T-cell (primary cell): ENCODE results near the gene GPR158. TPM values are rescaled to one million over a fixed set of nuclear protein-coding genes. Genes with fewer than 3 reads are reported as not detected.
A peak's percentile ranks its signal among the peaks of the same experiment; 100 is the strongest.
"Not testable (repeated sequence)": the region's sequence is repeated elsewhere in the genome, so short reads cannot be mapped to it uniquely, and the experiment has no call there.

Experiments used
- ATAC-seq, 4 experiments: fragments of 200-7000 bp in 3 of 4; fragments of 150-1000 bp in 1 of 4; cut with Tn5 transposase; replicated peaks in 1 of 4; 1 replicate in 3 of 4; 2 replicates in 1 of 4; pipeline ENCODE4 v1.10.0; 2021; ENCODE audit warnings: moderate library complexity in 3 of 4, mild to moderate bottlenecking in 2 of 4, moderate number of reproducible peaks in 1 of 4
- CTCF ChIA-PET, 2 donors: fragments of 300-600 bp; sonication (Branson Sonifier 250); formaldehyde crosslinking; loops; one replicate each; lab custom pipeline; 2022; ENCODE audit warnings: antibody characterized with exemption in 2 of 2; lab: Charles Lee
- POLR2A ChIA-PET, 2 donors: fragments of 300-600 bp; sonication (Branson Sonifier 250); formaldehyde crosslinking; loops; one replicate each; lab custom pipeline; 2022; ENCODE audit warnings: antibody characterized with exemption in 2 of 2; lab: Charles Lee
- DNase-seq, 35 experiments: peaks; one replicate each; pipeline versions ENCODE4 v3.0.0 to v3.0.0-alpha.2; 2013 to 2023
- H3K27ac ChIP-seq: one replicate; pipeline ENCODE4 v1.5.1; 2013; ENCODE audit warnings: low read length
- H3K27me3 ChIP-seq, 2 experiments: replicated peaks in 1 of 2; 1 replicate in 1 of 2; 2 replicates in 1 of 2; pipeline versions ENCODE4 v1.6.1 to v1.7.0; 2013; ENCODE audit warnings: low read length in 1 of 2, mixed read lengths in 1 of 2; ENCODE audit not compliant: control insufficient read depth in 2 of 2, insufficient read depth in 2 of 2; ENCODE audit errors: extremely low read depth in 1 of 2
- H3K36me3 ChIP-seq, 2 donors: 1 replicate in 1 of 2; 2 replicates in 1 of 2; pipeline versions ENCODE4 v1.6.1 to v1.7.0; 2013; ENCODE audit warnings: low read length in 1 of 2; ENCODE audit not compliant: control insufficient read depth in 2 of 2, insufficient read depth in 1 of 2; ENCODE audit errors: extremely low read depth in 1 of 2
- H3K4me1 ChIP-seq, 2 experiments: 1 replicate in 1 of 2; 2 replicates in 1 of 2; pipeline versions ENCODE4 v1.6.1 to v1.7.0; 2013; ENCODE audit warnings: low read length in 2 of 2, mixed read lengths in 1 of 2; ENCODE audit not compliant: insufficient read depth in 2 of 2, control insufficient read depth in 1 of 2; ENCODE audit errors: extremely low read depth in 1 of 2
- H3K4me3 ChIP-seq, 2 donors: 1 replicate in 1 of 2; 2 replicates in 1 of 2; pipeline versions ENCODE4 v1.5.1 to v1.7.0; 2013; ENCODE audit warnings: mild to moderate bottlenecking in 2 of 2, low read length in 1 of 2, moderate library complexity in 1 of 2; ENCODE audit not compliant: control insufficient read depth in 1 of 2; ENCODE audit errors: extremely low read depth in 1 of 2
- H3K9me3 ChIP-seq: 2 replicates; pipeline ENCODE4 v1.7.0; 2013
- H3K27ac Mint-ChIP-seq, 2 donors: one replicate each; pipeline ENCODE4 v1.8.0; 2020 to 2021; ENCODE audit warnings: mild to moderate bottlenecking in 2 of 2, mixed read lengths in 2 of 2
- H3K27me3 Mint-ChIP-seq, 2 donors: one replicate each; pipeline ENCODE4 v1.8.0; 2021 to 2022; ENCODE audit warnings: mixed read lengths in 2 of 2
- H3K36me3 Mint-ChIP-seq: one replicate; pipeline ENCODE4 v1.8.0; 2021; ENCODE audit warnings: mixed read lengths
- H3K4me1 Mint-ChIP-seq, 3 donors: one replicate each; pipeline ENCODE4 v1.8.0; 2020 to 2022; ENCODE audit warnings: mixed read lengths in 3 of 3, mild to moderate bottlenecking in 1 of 3
- H3K4me3 Mint-ChIP-seq, 3 donors: one replicate each; pipeline ENCODE4 v1.8.0; 2020 to 2022; ENCODE audit warnings: mild to moderate bottlenecking in 3 of 3, mixed read lengths in 3 of 3, moderate library complexity in 3 of 3
- H3K9me3 Mint-ChIP-seq, 3 donors: one replicate each; pipeline ENCODE4 v1.8.0; 2020 to 2022; ENCODE audit warnings: mixed read lengths in 3 of 3
- WGBS: methylation state at CpG from one replicate; pipeline ENCODE4 v1.1.5; 2013; ENCODE audit warnings: missing lambda C conversion rate; ENCODE audit not compliant: insufficient coverage; 5-methylcytosine and 5-hydroxymethylcytosine counted together
- total RNA-seq, 35 experiments: library from RNA in 6 of 35; stranded (reverse) in 6 of 35; fragments of 120-200 nt in 1 of 35; gene quantifications; one replicate each; pipeline versions ENCODE4 v1.2.1 to v1.2.4 and lab custom pipeline; 2013 to 2026

The GPR158 gene
- total RNA-seq, 5 donors from 2014 or later (not counting 1 experiment from before 2014, with no cell fraction given), result not detected

DNA sequence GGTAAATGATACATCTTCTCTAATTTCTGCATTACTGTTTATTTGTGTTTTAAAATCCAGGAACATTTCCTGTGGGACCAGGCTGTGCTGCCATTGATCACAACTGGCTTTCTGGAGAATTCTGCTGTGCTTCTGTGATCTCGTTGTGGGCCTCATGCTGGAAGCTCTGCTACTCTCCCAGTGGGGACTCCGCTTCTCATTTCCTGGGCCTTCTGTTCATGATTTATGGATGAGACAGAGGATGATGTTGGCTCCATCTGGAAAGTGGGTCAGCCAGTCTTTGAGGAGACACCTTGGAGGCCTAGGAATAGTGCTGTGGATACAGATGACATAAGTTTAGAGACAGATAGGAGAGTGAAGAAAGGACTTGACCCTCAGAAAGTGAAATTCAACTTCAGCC lies 15.2 kb upstream of the GPR158 start:
- H3K36me3 ChIP-seq, result no peaks in the 10 kb centered on the region
- ChIA-PET CTCF (no interaction called here), POLR2A (no interaction called here)
- no peak overlapping the region for H3K27ac ChIP-seq
- no peaks in the 10 kb centered on the region for H3K4me1 Mint-ChIP-seq
- no peaks in the 10 kb centered on the region for H3K4me1 ChIP-seq
- no peak overlapping the region for H3K4me3 Mint-ChIP-seq
- DNase-seq (no peak), ATAC-seq (no peak)
- no peak overlapping the region for H3K4me3 ChIP-seq
- H3K27me3 ChIP-seq, result no peaks in the 10 kb centered on the region
- peaks cover 7% of the 10 kb centered on the region in 3 donors for H3K9me3 Mint-ChIP-seq
- no peak overlapping the region for H3K27ac Mint-ChIP-seq
- H3K9me3 ChIP-seq, result no peaks in the 10 kb centered on the region
- 81% methylated on average over 2 of the region's 2 CpGs for WGBS
- H3K36me3 Mint-ChIP-seq, result no peaks in the 10 kb centered on the region
- peaks cover 0 to 9% of the 10 kb centered on the region in 2 donors for H3K27me3 Mint-ChIP-seq

DNA sequence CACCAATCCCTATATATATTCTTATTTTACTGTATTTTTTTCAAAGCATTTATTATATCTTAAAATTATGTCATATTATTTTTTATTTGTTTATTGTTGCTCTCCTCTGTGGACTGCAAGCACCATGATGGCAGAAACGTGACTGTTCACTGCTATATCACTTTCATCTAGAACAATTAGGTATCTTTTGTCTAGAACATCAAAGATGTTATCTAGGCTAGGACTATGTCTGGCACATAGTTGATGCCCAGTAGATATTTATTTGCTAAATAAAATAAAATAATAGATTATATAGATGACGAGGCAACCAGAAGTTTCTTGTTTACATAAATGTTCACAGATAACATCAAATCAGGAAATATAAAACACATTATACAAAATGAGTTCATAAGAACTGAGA lies 12.4 kb upstream of the GPR158 start:
- Mint-ChIP-seq H3K36me3 (no peaks in the 10 kb centered on the region), H3K4me1 (no peaks in the 10 kb centered on the region), H3K27me3 (peaks cover 7 to 18% of the 10 kb centered on the region in 2 donors), H3K9me3 (peaks cover 7% of the 10 kb centered on the region in 3 donors), H3K4me3 (no peak overlapping the region), H3K27ac (no peak overlapping the region)
- H3K36me3 ChIP-seq, result no peaks in the 10 kb centered on the region
- H3K4me3 ChIP-seq, result no peak overlapping the region
- H3K9me3 ChIP-seq, result no peaks in the 10 kb centered on the region
- H3K27me3 ChIP-seq, result peaks cover 0 to 4% of the 10 kb centered on the region in 2 experiments
- no peaks in the 10 kb centered on the region for H3K4me1 ChIP-seq
- ChIA-PET CTCF (no interaction called here), POLR2A (no interaction called here)
- no CpG with 5 or more reads among the region's 2 CpGs for WGBS
- ATAC-seq (no peak), DNase-seq (no peak)
- no peak overlapping the region for H3K27ac ChIP-seq

DNA sequence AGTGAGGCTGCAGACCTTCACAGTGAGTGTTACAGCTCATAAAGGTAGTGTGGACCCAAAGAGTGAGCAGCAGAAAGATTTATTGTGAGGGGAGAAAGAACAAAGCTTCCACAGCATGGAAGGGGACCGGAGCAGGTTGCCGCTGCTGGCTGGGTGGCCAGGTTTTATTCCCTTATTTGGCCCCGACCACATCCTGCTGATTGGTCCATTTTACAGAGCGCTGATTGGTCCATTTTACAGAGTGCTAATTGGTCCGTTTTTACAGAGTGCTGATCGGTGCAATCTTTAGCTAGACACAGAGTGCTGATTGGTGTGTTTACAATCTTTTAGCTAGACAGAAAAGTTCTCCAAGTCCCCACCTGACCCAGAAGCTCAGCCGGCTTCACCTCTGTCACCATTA lies 11.3 kb upstream of the GPR158 start:
- ATAC-seq, DNase-seq, H3K36me3 ChIP-seq, H3K4me1 Mint-ChIP-seq, H3K4me3 ChIP-seq, POLR2A ChIA-PET, H3K27me3 ChIP-seq, H3K27ac Mint-ChIP-seq, H3K27ac ChIP-seq, H3K4me3 Mint-ChIP-seq, H3K4me1 ChIP-seq, H3K9me3 Mint-ChIP-seq, H3K9me3 ChIP-seq, H3K36me3 Mint-ChIP-seq: not testable (repeated sequence)
- WGBS, result 78% methylated on average over 3 of the region's 7 CpGs
- peaks cover 13 to 23% of the 10 kb centered on the region in 2 donors for H3K27me3 Mint-ChIP-seq
- CTCF ChIA-PET, result interaction anchor here in 1 of 2 donors (0.7 kb wide), 1 partner anchor 137 kb away, joined by 4 read pairs; no protein-coding TSS in a partner anchor

DNA sequence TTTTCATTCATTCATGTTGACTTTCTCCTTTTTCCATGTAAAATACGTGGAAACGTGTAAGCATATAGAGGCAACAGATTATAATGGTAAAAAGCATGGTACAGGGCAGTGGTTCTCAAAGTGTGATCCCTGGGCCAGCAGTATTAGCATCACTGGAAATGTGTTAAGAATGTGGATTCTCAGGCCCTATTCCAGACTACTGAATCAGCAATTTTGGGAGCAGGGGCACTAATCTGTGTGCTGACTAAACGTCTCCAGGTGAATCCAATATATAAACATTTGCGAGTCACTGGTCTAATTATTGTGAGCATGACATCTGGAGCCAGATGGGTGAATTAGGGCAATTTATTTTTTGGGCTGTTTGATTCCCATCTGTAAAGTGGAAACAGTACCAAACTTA lies 5.1 kb upstream of the GPR158 start:
- peaks cover 38 to 46% of the 10 kb centered on the region in 2 donors for H3K27me3 Mint-ChIP-seq
- Histone ChIP-seq H3K4me3 (no peak overlapping the region), H3K36me3 (no peaks in the 10 kb centered on the region), H3K27ac (no peak overlapping the region), H3K27me3 (peaks cover 2 to 12% of the 10 kb centered on the region in 2 experiments), H3K4me1 (no peaks in the 10 kb centered on the region), H3K9me3 (no peaks in the 10 kb centered on the region)
- peaks cover 0 to 8% (median 4%) of the 10 kb centered on the region in 3 donors for H3K9me3 Mint-ChIP-seq
- ChIA-PET POLR2A (no interaction called here), CTCF (no interaction called here)
- H3K4me1 Mint-ChIP-seq, result peaks cover 0 to 7% (median 4%) of the 10 kb centered on the region in 3 donors
- no peak for DNase-seq
- no peak overlapping the region for H3K4me3 Mint-ChIP-seq
- peaks cover 4% of the 10 kb centered on the region for H3K36me3 Mint-ChIP-seq
- no peak overlapping the region for H3K27ac Mint-ChIP-seq
- no CpG with 5 or more reads among the region's 4 CpGs for WGBS
- no peak for ATAC-seq

- ATAC-seq (no peak), DNase-seq (no peak)
- H3K27me3 Mint-ChIP-seq, result peaks cover 38 to 49% of the 10 kb centered on the region in 2 donors
- H3K4me1 Mint-ChIP-seq, result peaks cover 0 to 7% (median 4%) of the 10 kb centered on the region in 3 donors
- no peak overlapping the region for H3K27ac Mint-ChIP-seq
- Histone ChIP-seq H3K9me3 (no peaks in the 10 kb centered on the region), H3K27me3 (peaks cover 2 to 20% of the 10 kb centered on the region in 2 experiments), H3K27ac (no peak overlapping the region), H3K36me3 (no peaks in the 10 kb centered on the region), H3K4me3 (no peak overlapping the region), H3K4me1 (peaks cover 0 to 8% of the 10 kb centered on the region in 2 experiments)
- CTCF ChIA-PET, result no interaction called here
- POLR2A ChIA-PET, result no interaction called here
- H3K9me3 Mint-ChIP-seq, result peaks cover 0 to 8% (median 4%) of the 10 kb centered on the region in 3 donors
- peaks cover 4% of the 10 kb centered on the region for H3K36me3 Mint-ChIP-seq
- no peak overlapping the region for H3K4me3 Mint-ChIP-seq
- WGBS, result no CpG with 5 or more reads among the region's 1 CpG
Observed at GRCh38 chr10:25170627-25171026, 4.2 kb upstream of the GPR158 start.

DNA sequence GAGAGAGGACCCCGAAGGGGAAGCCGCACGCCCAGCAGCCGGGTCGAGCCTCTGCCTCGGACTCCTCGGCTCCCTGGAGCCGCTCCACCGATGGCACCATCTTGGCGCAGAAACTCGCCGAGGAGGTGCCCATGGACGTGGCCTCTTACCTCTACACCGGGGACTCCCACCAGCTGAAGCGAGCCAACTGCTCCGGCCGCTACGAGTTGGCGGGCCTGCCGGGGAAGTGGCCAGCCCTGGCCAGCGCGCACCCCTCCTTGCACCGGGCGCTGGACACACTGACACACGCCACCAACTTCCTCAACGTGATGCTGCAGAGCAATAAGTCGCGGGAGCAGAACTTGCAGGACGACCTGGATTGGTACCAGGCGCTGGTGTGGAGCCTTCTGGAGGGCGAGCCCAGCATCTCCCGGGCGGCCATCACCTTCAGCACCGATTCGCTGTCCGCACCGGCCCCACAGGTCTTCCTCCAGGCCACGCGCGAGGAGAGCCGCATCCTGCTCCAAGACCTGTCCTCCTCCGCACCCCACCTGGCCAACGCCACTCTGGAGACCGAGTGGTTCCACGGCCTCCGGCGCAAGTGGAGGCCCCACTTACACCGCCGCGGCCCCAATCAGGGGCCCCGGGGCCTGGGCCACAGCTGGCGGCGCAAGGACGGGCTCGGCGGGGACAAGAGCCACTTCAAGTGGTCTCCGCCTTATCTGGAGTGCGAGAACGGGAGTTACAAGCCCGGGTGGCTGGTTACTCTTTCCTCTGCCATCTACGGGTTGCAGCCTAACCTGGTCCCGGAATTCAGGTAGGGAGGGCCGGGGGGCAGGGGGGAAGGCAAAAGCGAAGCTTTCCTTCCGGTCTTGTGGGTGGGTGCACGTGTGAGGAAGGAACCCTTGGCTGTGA lies 973 bp downstream of the GPR158 start:
- H3K36me3 ChIP-seq, result no peaks in the 10 kb centered on the region
- peaks cover 4% of the 10 kb centered on the region for H3K36me3 Mint-ChIP-seq
- no peak overlapping the region for H3K27ac ChIP-seq
- peaks cover 11 to 27% of the 10 kb centered on the region in 2 experiments for H3K27me3 ChIP-seq
- H3K4me3 ChIP-seq, result peak overlapping the region in 1 of 2 donors; percentile 58
- ChIA-PET CTCF (no interaction called here), POLR2A (no interaction called here)
- no peak for ATAC-seq
- no peak overlapping the region for H3K27ac Mint-ChIP-seq
- no peaks in the 10 kb centered on the region for H3K9me3 ChIP-seq
- peak overlapping the region in 2 of 3 donors; percentile 14 to 47 for H3K4me3 Mint-ChIP-seq
- H3K27me3 Mint-ChIP-seq, result peaks cover 45 to 61% of the 10 kb centered on the region in 2 donors
- peaks cover 0 to 5% (median 4%) of the 10 kb centered on the region in 3 donors for H3K9me3 Mint-ChIP-seq
- peaks cover 0 to 9% of the 10 kb centered on the region in 2 experiments for H3K4me1 ChIP-seq
- H3K4me1 Mint-ChIP-seq, result peaks cover 5 to 14% (median 9%) of the 10 kb centered on the region in 3 donors
- WGBS, result 16% methylated on average over 63 of the region's 66 CpGs
- no peak for DNase-seq
